Cardiac septum (tissue), 1 donor: ENCODE measurements around the gene CATSPERZ. TPM values are rescaled to one million over a fixed set of nuclear protein-coding genes. Genes with fewer than 3 reads are reported as not detected.

ENCODE experiments used
- DNase-seq: peaks from one replicate; pipeline ENCODE4 v3.0.0-alpha.2; 2020; ENCODE audit warnings: low spot score
- intact Hi-C: fragments of 100-400 bp; cut with DNase I; formaldehyde crosslinking; loops from one replicate; pipeline ENCODE4 v1.14.0; 2022
- total RNA-seq: library from RNA; stranded (reverse); fragmentation: NEBNext Ultra II Directional; extraction: Animal tissue kit (Norgen Biotek cat#: 25700); gene quantifications from one replicate; pipeline ENCODE4 v1.2.1, GENCODE V29; 2021
- donor health status: DM: no; HTN: no; CAD: no.

The CATSPERZ gene
- total RNA-seq, 1 donor from 2014 or later, result not detected

GRCh38 chr11:64263021-64263946 is 36.9 kb upstream of the CATSPERZ start:
- DNase-seq, result no peak
- intact Hi-C loops, result no loop called here

GRCh38 chr11:64263947-64264317 is 36.2 kb upstream of the CATSPERZ start:
- intact Hi-C loops, result no loop called here
- DNase-seq, result no peak

- DNase-seq, result no peak
Observed at GRCh38 chr11:64264371-64264852, 35.7 kb upstream of the CATSPERZ start.

DNA sequence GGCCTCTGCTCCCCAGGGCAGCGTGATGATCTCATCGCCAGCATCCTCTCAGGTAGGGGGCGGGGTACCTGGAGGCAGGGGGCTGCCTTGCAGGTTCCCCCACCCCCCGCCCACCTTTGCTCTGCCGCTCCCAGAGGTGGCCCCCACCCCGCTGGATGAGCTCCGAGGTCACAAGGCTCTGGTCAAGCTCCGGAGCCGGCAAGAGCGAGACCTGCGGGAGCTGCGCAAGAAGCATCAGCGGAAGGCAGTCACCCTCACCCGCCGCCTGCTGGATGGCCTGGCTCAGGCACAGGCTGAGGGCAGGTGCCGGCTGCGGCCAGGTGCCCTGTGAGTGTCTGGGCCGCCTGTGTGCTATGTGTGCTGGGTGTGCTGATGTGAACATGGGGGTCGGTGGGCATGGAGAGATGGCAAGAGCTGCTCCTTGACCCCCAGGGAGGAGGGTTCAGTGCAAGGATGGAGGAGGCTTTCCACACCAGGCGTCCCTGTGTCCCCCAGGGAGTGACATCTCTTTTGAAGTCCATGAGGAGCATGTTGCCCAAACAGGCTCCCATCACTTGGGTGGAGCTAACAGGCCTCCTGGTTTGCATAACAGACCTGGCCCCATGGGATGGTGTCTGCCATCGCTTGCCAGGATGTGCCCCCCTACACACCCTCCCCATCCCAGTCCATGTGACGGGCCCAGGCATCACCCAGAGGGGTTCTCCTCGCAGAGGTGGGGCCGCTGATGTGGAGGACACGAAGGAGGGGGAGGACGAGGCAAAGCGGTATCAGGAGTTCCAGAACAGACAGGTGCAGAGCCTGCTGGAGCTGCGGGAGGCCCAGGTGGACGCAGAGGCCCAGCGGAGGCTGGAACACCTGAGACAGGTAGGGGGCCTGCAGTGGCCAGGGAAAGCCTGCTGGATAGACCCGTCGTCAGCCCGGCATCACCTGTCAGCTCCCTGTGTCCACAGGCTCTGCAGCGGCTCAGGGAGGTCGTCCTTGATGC is 34.7 kb upstream of the CATSPERZ start:
- DNase-seq, result no peak
- intact Hi-C loops, result loop anchor here (5.0 kb wide), 1 partner anchor 37 kb away; the partner anchor contains the start of gene CATSPERZ

More at GRCh38 chr11:64264371-64264852, 35.7 kb upstream of the CATSPERZ start:
- intact Hi-C loops, result no loop called here

GRCh38 chr11:64266339-64266738 is 33.8 kb upstream of the CATSPERZ start:
- DNase-seq, result no peak
- intact Hi-C loops, result loop anchor here (5.0 kb wide), 1 partner anchor 36 kb away; the partner anchor contains the start of gene CATSPERZ

GRCh38 chr11:64267207-64267945 is 32.8 kb upstream of the CATSPERZ start:
- no peak for DNase-seq
- intact Hi-C loops, result loop anchor here (5.0 kb wide), 1 partner anchor 35 kb away; the partner anchor contains the start of gene CATSPERZ

DNA sequence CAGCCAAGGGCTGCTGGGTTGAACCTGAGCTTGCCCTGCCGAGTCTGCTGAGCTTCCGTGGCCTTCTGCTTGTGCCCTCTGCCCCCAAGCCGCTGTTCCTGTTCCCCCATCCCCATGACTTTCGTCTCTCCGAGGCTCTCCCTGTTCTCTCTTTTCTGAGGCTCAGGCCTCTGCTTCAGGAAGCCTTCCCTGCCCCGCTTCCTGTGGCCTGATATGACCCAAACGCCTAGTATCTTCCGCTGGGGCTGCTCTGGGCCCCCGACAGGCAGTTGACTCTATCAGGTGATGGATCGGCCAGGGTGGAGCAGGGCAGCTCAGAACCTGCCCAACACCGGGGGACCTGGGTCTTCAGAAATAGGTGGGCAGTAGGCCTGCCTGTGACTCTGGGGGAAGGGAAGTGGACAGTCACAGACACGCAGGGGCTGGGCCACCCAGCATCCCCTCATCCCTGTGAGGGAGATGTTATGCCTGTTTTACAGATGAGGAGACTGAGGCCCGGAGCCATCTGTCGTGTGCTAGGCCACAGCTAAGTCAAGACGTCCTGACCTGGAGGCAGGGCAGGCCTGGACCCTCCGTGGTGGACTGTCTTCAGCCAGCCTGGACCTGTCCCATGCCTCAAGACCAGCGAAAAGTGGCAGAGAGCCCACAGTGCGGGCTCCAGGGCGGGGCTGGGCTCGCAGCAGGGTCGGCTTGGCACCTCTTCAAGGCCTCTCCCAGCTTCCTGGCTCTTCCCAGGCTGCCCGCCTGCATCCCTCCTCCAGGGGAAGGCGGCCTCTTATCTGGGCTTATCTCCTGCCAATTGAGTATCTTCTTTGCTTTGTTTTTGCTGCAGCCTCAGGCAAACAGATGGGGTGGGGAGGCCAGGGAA is 31.9 kb upstream of the CATSPERZ start:
- DNase-seq, result no peak
- intact Hi-C loops, result loop anchor here (2.0 to 5.0 kb wide), 2 partner anchors 34 to 63 kb away; partner anchors contain the start of gene CATSPERZ

GRCh38 chr11:64268893-64269539 is 31.1 kb upstream of the CATSPERZ start:
- peak; percentile 84 for DNase-seq
- intact Hi-C loops, result loop anchor here (1.0 to 5.0 kb wide), 4 partner anchors 22 to 64 kb away; partner anchors contain the start of genes CATSPERZ, NUDT22 and TRPT1

DNA sequence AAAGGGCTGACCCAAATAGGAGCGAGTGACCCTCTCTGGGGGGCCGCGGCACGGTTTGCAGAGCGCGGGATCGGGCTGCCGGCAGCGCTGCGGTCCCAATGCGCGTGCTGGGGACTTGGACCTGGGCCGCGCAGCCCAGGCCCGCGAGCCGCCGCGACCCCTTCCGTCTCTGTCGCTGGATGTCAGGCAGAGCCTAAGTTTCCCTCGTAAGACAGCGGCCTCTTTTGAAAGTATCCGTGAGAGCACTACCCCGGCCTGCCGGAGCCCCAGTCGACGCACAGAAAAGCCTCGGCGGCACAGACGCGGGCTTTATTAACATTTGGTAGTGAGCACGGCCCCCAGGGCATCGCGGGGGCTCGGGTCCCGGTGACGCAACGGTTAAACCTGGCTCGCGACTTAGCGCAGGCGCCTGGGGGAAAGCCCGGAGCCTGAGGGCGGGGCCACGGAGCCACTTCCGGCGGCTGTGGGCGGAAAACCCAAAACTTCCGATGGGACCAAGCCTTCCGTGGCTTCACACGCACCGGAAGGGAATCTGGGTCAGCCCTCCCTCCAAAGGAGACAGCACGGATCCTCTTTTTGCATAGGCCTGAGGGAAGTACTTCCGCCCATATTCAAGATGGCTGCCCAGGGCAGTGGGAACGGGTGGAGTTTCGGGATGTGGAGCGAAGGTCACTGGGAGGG is 30.5 kb upstream of the CATSPERZ start:
- intact Hi-C loops, result loop anchor here (1.0 to 5.0 kb wide), 5 partner anchors 16 to 65 kb away; partner anchors contain the start of genes CATSPERZ, GPR137, NUDT22 and TRPT1
- peak; percentile 99 for DNase-seq

DNA sequence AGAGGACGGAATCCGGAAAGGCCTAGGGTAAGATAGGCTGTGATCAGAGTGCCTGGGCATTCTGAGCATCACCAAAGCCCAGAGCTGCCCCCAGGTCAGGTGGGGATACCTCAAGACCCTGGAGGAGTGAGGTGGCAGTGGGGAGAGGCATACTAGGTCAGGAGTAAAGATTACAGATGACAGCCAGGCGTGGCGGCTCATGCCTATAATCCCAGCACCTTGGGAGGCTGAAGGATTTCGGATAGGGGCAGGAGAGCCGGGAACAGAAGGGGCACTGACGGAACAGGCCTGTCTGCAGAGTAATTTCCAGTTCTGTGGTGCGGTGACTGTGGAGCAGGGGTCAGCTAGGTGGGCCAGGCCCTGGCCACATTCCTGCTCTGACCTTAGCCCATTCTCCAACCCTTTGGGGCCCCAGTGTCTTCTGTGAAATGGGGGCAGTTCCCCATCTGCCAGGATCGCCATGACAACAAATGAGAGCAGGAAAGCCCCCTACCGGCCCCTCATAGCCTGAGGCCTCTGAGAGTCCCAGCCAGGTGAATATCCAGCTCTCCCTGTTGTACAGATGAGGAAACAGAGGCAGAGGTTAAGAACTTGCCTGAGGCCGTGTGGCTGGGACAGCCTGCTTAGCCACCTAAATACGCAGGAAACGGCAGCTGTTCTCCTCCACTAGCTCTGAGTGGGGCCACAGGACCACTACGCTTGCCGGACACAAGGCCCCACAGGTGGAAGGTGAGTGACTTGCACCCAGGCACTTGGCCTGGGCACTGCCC is 24.9 kb upstream of the CATSPERZ start:
- no peak for DNase-seq
- intact Hi-C loops, result no loop called here

DNA sequence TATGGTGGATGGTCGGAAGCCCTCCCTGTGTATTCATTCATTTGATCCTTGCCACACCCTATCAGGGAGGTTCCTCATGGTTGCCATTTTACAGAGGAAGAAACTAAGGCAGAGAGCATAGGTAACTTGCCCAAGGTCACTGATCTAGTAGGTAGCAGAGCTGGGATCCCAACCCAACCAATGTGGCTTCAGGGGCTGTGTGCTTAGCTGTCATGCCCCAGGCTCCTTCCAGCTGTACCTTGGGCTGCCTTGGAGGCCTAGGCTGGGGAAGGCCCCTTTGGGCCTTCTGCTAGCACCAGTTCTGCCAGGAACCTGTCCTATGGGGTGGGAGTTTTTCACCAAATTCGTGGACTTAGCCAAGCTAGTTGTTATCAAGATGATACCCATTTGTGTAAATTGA is 24.3 kb upstream of the CATSPERZ start:
- DNase-seq, result no peak
- intact Hi-C loops, result no loop called here

DNA sequence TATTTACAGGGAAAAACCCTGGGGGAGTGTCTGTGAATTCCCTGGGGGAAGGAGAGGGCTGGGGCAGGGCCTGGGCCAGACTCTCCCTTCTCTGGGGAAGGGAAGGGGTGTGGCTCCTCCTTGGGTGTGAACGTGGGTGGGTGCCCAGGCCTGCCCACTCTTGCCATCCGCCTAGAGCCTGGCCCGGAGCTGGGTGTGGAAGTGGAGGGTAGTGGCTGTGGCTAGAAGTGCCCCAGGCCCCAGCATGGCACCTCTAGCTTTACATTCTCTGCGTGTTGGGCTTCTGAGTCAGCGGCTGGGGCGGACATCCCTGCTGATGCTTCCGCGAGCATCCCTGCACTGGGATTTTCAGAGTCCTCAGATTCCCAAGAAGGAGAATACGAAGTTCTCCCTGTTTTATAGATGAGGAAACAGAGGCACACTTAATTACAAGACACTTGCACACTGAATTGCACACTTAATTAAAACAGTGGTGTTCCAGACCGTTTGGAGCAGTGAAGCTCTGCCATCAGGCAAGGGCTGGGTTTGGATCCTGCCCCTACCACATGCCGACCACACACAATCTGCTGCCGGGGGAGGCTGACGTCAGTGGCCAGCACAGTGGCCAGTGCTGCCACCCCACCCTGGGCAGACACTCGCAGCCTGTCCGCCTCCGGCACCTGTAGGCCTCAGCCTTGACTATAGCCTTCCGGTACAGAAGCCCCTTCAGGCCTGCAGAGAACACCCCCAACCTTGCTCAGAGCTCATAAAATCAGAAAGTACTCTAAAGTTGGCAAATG is 23.3 kb upstream of the CATSPERZ start:
- DNase-seq, result no peak
- intact Hi-C loops, result no loop called here

GRCh38 chr11:64278576-64279190 is 21.5 kb upstream of the CATSPERZ start:
- intact Hi-C loops, result no loop called here
- DNase-seq, result no peak

DNA sequence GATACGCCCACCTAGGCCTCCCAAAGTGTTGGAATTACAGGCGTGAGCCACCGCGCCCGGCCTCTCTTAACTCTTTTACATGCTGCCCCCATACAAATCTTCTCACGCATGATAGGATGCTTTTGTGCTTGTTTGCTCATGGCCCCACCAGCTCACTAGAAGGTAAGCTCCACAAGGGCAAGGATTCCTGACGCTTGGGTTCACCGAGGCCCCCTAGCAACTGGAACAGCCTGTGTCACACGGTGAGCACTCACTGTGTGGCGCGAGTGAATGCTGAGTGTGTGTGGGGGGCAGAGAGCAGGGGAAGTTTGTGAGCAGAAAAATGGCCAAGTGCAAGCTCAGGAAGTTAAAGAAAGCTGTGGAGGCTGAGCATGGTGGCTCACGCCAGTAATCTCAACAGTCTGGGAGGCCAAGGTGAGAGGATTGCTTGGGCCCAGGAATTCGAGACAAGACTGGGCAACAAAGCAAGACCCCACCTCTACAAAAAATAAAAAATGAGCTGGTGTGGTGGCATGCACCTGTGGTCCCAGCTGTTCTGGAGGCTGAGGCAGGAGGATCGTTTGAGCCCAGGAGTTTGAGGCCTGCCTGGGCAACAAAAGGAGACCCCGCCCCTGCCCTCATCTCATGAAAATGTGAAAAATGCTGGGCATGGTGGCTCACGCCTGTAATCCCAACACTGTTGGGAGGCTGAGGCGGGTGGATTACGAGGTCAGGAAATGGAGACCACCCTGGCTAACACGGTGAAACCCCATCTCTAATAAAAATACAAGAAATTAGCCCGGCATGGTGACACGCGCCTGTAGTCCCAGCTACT is 18.0 kb upstream of the CATSPERZ start:
- no peak for DNase-seq
- intact Hi-C loops, result no loop called here
